Measurements from ENCODE around the gene BATF3.
A peak's percentile ranks its signal among the peaks of the same experiment; 100 is the strongest.

BATF3 gene

DNA sequence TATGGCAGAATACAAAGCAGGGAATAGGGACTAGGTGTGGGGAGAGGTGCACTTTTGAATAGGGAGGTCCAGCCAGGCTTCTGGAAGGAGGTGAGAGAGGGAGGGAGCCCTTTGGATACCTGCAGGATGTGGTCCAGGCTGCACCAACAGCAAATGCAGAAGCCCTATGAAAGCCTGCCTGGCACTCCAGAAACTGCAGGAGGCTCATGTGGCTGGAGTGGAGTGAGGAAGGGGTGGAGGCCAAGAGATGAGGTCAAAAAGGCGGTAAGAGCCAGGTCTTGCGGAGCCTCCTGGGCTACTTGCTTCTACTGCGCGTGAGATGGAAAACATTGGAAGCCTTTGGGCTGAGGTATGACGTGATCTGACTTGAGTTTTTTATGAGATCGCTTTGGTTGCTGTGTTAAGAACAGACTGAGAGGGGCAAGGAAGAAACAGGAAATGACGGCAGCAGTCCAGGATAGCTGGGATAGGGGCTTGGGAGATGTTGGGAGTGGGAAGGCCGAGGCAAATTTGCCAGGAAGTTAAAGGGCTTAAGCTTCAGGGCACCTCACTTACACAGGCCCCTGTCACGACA, 4.4 kb upstream of the BATF3 start:
- DNase-seq, result no peak

DNA sequence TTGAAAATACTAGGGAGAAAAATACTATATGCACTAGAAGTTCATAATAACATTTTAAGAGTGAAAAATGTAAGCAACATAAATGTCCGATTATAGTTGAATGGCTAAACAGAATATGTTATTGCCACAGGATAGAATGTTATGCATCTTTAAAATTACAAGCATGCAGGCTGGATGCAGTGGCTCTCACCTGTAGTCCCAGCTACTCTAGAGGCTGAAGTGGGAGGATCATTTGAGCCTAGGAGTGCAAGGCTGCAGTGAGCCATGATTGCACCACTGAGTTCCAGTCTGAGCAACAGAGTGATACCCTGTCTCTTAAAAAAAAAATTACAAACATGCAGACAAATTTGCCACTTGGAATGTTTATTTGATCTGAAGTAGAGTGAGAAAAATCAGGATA, 3.0 kb upstream of the BATF3 start:
- DNase-seq, result no peak

DNA sequence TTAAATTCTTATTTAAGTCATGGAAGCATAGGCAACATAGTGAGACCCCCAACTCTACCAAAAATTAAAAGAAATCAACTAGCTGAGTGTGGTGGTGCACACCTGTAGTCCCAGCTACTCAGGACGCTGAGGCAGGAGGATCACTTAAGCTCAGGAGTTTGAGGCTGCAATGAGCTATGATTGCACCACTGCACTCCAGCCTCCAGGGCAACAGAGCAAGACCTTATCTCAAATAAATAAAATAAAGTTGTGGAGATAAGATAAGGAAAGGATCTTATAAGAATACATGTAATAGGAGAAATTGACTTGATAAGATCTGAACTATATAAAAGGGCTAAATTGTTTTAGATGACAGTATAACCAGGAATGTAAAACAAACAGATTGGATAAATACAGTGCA, 2.3 kb upstream of the BATF3 start:
- no peak for DNase-seq

DNA sequence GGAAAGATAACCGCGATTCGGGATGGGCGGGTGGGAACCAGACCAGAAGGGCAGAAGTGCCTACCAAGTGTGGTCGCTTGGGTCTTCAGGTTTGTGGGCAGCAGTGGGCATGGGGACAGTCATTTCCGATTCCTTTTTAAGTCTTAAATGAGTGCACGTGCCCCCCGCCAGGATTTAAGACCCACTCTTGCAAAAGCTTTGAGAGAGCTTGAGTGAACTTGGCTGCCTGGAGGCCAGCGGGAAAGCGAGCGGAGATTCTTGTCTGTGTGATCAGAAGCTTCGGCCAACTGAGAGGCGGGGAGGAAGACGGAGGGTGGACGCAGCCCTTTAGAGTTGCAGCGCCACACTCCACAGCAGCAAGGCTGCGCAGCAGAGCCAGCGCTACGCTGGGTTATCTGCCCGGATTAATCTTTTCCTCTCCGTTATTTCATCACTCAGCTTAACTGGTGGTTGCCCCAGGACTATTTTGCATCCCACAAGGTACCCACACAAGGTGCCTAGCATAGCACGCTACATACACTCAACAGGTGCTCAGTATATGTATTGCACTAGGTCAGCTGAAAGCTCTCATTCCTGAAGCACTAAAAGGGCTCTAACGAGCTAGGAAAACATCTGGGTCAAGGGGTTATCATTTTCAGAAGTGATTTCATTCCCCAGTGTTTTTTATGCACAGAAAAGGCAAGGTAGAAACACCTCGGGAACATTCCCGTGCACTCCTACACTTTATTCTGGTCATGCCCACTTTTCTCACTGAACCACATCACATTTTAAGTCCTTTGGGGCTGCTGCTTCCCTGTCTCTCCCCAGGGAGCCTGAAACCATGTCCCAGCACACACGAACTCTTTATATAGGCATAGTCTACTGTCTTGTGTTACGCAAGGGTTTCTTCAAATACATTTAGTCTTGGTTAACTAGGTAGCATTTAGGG, 1.5 kb upstream of the BATF3 start:
- peak; percentile 69 for DNase-seq

DNA sequence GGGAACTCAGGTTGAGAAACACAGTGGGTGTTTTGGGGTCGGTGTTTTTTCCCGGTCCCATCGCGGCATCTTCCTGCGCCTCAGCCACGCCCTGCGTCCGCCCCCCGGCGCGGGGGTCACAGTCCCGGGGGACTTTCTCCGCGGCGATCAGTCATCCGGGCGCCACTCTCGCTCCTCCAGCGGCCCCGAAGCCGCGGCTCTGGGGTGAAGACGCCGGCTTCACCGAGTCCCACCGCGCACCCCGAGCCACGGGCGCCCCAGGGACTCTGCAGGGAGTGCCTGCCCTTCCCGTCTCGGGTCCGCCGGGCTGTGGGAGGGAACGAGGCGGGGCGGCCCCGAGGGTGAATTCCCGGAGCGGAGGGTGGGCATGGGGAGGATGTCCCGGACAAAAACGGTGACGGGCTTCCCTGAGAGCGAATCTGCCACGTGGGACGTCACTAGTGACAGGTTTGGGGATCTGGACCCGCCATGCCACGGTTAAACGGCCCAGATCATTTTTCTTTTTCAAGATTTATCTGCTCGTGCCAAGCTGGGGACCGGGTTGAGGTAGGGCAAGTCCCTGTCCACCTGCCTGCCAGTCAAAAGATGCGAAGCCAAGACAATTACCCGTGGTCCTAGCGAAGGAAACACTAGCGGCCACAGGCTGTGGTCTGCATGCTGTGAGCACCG, 717 bp upstream of the BATF3 start:
- peak; percentile 61 for DNase-seq

DNA sequence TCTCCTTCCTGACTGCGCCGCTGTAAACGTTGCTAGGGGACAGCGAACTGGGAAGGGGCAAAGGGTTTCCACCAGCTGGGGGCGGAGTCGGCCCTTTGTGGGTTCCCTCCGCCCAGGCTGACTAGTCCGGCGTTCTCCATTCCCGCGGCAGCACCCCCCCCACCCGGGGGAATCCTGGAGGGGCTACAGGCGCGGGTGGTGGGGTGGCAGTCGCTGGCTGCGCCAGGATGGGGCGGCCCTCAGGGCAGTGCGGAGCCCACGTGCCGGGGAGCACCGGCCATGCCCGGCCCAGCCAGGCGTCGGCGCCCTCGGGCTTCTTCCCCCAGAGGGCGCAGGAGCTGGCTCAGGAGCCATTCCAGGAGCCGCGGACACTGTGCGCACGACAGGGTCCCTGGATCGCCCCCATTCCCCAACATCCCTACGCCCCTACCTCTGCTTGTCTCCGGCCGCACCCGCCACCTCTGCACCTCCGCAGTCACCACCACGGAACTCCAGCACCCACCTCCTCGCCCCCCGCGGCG, 476 bp downstream of the BATF3 start:
- peak; percentile 84 for DNase-seq

DNA sequence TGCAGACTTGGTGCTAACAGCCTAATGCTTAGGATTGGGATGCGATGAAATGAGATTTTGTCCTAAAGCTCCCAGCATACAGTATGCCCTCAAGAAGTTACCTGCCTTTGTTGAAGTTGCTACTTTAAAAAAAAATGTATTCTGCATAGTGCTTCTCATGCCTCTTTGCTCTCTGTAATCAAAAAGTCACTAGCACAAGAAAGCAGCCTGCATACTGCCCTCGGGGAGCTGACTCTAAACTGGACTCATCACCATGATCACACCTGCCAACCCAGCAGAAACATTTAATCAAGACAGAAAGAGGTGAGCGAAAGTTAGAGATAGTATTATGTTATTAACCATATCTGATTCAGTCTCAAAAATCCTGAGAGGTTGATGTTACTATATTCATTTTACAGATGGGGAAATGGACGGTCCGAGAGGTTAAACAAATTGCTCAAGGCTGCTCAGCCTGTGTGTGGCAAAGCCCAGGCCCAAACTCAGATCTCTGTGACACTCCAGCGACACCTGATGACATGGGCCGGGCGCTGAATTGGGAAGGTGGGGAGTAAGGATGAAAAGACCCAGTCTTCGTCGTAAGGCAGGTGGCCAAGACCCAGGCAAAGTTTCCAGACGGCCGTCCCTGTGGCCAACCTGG, 1.1 kb downstream of the BATF3 start:
- DNase-seq, result no peak

DNA sequence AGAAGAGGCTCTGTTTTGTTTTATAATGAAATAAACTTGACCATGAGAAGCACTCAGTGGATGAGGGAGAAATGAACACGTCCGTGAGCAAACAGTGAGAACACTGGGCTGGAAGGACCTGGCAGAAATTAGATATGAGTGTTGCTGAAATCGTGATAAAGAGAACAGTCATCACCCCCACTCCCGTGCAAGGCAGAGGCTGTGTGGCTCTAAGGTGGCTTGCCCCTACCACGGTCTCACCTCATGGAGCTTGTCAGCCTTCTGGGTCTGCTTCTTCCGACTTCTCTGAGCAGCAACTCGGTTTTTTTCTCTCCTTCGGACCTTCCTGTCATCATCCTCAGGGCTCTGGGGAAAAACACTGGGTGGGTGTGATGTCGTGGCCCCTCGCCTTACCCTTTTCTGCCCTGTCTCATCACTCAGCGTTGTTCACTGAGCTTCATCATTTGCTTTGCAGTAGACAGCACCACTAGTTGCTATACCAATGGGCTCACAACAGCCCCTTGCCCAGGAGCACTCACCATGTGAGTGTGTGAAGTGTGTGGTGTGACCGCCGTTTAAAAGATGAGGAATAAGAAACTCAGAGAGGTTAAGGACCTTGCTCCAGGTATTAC, 2.8 kb downstream of the BATF3 start:
- no peak for DNase-seq

DNA sequence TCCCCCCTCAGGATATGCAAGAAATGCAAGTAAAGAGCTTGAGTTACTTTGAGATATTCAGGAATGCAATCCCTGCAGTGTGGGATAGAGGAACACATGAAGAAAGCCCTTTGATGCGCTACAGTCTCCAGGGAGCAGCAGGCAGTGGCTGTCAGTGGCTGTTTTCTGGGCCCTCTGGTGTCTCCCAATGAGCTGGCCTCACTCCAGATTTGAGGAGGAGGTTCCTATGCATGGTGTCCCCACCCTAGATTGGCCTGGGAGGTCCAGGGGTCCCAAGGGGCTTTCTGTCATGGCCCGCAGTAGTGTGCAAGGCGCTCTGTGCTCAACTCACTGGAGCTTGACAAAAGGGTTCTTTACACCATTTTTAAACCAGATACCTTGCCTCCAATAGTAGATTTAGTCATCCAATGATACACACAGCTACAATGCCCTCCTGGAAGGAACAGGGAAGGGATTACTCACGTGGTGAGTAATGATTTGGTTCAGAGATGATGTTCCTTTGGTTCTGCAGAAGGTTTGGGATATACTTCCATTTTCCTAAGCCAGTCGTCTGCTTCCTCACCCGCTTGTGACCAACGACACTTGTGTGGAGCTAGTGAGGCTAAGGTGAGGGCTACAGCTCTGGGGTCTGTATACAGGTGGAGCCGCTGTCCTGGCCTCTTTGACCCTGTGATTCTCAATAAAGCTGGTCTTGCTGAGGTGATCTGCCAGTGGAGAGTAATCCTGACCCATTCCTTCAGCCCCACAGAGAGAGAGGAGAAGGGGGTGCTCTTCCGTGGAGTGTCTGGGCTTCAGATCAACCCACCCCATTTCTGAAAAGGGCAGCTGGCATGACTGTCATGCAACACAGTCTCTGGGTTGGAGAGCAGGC, 6.6 kb downstream of the BATF3 start:
- no peak for DNase-seq

DNA sequence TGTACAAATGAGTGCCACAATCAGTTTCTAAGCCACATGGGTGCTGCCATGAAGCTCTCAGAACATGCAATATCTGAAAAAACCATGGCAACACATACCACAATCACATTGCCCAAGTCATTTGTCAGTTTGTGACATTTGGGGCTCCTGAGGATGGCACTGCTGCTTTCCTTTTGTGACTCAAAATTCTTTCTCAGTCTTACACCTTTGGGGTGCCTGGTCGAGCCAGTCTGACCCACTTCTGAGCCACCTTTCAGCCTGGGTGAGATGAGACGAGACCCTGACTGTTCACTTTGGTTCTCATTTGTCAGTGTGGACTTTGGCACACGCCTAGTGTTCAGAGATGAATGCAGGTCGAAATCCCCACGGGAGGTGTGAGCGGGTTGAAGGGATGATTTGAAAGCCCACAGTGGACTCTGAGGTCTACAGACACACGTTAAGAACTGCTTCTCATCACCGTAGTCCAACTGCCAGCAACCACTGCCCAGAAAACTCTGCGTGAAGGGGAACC, 8.0 kb downstream of the BATF3 start:
- DNase-seq, result no peak

DNA sequence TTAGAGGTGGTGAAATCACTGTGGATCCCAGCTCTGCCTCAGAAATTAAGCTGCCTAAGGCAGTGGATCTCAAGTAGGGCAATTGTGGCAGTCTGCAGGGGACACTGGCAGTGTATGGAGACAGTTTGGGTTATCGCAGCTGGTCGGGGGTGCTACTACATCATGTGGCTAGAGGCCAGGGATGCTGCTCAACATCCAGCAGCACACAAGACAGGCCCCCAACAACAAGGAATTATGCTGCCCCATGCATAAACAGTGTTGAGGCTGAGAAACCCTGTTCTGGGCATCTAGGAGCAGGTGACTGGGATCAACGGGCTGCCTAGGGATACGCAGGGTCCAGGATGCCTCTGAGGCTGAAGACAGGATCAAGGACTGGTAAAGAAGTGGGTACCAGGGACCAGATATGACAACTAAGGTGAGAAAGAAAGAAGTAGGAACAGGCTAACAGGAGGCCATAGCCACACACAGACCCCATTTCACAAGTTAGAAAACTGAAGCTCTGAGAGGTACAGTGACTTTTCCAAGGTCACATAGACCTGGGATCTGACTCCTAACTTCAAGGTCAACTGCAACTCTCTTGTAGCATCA, 8.7 kb downstream of the BATF3 start:
- no peak for DNase-seq

DNA sequence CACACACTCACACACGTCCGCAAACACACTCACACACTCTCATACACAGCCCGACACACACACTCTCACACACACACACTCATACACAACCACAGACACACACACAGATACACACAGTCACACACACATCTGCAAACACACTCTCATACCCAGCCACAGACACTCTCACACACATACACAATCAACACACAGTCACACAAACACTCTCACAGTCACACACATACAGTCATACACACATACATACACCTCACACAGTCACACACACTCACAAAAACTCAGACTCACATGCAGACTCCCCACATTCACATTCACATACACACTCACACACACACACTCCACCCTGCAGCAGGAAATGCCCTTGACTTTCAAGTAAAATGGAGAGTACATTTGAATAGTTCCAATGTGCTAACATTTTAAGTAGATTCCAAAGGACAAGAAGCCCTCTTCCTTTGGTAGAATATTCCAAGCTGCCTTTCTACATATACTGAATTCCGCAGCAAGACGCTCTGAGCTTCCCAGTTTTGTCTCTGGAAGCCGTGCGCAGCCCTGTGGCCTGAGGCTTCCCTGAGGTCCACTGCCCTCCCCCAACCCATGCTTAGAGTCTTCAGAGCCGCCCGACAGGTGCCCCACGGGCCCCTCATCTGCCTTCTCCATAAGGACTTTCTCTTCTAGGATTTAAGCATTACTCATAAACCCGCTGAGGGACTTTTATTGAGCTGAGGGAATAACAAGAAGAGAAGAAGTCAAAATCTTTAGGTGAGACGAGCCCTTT, 9.7 kb downstream of the BATF3 start:
- DNase-seq, result no peak

DNA sequence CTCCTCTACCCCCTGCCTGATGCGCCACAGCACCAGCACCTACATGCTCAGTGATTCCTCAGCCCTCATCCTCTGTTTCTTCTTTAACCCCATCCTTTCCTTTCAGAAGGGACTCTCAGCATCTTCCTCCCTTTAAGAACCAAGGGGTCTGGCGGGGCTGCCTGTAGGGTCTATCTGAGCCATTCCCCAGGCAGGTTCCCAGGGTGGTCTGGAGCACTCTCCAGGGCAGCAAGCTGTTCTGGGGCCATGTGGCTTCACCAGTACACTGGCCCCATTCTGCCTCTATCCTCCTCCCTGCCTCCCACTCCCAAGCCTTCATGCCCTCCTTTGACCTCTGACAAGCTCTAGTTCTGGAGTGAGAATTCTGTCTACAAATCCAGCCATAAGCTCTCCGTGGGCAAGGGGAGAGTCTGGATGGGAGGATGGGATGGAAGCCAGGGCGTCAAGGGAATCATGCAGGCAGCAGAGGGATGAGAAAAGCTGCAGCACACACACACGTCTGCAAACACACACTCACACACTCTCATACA, 10.4 kb downstream of the BATF3 start:
- no peak for DNase-seq

DNA sequence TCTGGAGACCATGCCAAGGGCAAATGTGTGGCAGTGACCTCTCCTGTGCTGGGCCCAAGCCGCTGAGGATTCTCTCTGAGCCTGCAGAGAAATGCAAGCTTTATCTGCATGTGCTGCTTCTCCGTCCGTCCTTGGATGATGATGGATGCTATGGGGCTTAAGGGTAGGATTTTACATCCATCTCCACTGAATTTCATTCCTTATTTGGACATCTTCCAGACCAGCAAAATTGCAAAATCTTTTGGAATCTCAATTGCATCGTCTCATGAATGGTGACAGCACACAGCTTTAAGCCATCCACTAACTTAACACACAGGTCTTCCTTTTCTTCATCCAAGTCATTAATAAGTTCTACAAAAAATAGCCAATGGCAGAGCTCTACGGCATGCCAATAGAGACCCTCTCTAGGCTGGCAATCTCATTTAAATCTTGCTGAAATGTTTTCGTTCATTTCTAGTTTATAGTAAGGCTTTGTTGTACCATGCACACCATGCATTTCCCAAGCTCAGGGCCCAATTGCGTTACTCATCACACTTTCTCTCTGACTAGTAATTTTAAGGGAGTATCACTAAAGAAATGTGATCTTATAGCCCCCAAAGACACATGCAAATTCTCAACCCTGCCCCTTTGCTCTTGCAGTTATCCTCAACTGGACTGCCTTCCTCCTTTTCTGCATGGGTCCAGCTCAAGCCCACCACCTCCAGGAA, 11.1 kb downstream of the BATF3 start:
- no peak for DNase-seq

DNA sequence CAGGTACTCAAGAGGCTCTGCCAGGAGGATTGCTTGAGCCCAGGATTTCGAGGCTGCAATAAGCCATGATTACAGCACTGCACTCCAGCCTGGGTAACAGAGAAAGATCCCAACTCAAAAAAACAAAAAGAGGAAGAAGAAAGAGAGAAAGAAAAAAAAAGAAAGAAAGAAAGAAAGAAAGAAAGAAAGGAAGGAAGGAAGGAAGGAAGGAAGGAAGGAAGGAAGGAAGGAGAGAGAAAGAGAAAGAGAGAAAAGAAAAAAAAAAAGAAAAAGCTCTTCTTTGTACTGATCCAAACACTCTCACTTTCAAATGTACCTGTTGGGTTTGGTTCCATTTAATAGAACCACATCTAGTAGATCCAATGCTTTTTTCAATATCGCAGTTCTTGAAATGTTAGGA, 11.8 kb downstream of the BATF3 start:
- no peak for DNase-seq

DNA sequence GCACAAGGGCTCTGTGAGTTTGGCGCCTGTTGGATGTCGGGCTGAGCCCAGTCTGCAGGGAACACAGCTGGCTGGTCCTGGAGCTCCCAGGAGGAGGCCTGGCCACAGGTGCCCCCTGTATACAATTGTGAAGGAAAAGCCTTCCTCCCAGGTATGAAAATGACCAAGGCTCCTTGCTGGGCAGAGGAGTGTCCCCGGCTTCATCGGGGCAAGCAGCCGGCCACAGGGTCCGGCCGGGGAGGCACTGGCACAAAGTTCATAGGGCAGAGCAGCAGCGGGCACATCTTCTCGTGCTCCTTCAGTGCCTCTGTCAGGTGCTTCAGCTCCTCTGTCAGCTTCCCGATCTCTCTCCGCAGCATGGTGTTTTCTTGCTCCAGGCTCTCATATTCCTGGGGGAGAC, 13.0 kb downstream of the BATF3 start:
- DNase-seq, result no peak

DNA sequence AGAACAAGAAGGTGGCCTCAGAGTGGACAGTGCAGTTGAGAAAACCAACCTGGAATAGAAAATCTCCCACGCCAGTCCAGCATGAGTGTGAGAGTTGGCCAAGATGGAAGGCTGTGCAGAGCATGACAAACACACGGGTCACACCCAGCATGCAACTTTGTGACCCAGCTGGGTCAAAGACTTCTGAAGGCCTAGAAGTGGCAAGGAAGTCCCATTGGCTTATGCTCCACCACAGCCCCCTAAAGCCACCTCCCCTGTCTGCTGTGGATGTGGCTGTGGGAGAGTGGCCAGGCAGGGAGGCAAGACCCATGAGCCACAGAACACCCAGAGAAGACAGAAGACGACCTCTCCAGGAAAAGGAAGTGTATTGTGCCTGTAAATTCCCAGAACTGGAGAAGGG, 13.6 kb downstream of the BATF3 start:
- no peak for DNase-seq

DNA sequence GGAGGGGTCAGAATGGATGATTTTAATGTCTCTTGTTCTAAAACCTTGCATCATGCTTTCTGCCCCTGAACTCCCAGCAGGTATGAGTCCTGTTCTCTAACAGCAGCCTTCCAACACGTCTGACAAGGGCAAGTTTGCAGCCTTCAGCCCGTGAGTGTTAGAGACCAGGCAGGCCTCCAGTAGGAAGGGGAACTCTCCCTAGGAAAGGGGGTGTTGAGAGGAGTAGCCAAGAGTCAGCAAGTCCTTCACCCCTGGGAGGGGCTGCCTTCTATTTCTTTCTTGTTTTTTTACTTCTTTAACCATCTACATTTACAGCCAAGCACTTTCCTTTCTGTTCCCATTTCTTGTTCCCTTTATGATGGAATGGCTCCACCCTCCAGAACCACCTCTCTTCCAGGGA, 14.2 kb downstream of the BATF3 start:
- DNase-seq, result no peak

DNA sequence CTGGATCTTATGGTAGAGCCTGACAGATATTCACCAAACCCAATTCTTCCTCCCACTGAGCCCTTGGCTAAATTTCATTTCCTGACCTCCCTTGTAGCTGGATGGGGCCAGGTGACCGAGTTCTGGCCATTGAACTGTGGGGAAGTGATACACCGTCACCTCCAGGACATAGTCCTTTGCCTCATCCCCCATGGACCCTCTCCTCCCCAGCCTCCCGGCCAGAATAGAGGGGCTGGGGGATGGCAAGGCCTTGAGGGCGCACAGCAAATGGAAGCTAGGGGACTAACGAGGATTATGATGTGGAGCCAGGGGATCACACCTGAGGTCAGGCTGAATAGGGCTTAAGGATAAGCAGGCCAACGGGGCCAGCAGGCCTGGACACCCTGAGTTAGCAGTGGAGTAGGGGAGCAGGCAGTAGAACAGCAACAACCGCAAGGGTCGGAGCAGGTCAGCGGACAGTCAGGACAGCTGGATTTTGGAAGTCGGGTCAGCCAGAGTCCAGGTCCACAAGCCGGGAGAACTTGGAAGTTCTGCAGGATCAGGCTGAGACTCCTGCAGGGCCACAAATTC, 15.0 kb downstream of the BATF3 start:
- DNase-seq, result no peak

All from NCI-H69 (cell line).